Left kidney (tissue), 8 donors: ENCODE results near the gene AKR1B15. TPM values are rescaled to one million over a fixed set of nuclear protein-coding genes. Genes with fewer than 3 reads are reported as not detected.
A peak's percentile ranks its signal among the peaks of the same experiment; 100 is the strongest.
"Not testable (repeated sequence)": the region's sequence is repeated elsewhere in the genome, so short reads cannot be mapped to it uniquely, and the experiment has no call there.

ENCODE experiments used
- DNase-seq: peaks from one replicate; pipeline ENCODE4 v3.0.0-alpha.2; 2013
- long read RNA-seq, 8 donors: transcript quantifications; one replicate each; lab custom pipeline, GENCODE V29; 2026
- polyA plus RNA-seq: library from polyadenylated mRNA; unstranded; fragments of 120-200 nt; gene quantifications from one replicate; pipeline ENCODE4 v1.2.1, GENCODE V29; 2013; ENCODE audit not compliant: insufficient read length

AKR1B15 gene
- 0.22 TPM for polyA plus RNA-seq
- long read RNA-seq, donor 1: 0 reads
- long read RNA-seq, donor 2: 0 reads
- long read RNA-seq, donor 3: 0 reads
- long read RNA-seq, donor 4: 0 reads
- long read RNA-seq, donor 5: 0 reads
- long read RNA-seq, donor 6: 0 reads
- long read RNA-seq, donor 7: 0 reads
- long read RNA-seq, donor 8: 0 reads

- DNase-seq: no peak
Measured at GRCh38 chr7:134548877-134549276, at the start of gene AKR1B15. TSS of gene AKR1B15 (plus strand) at chr7:134549110. CDS start at chr7:134564620, 15,510 bp downstream.

- DNase-seq: no peak
Measured at GRCh38 chr7:134500406-134500805, 48.5 kb upstream of the AKR1B15 start.

DNA sequence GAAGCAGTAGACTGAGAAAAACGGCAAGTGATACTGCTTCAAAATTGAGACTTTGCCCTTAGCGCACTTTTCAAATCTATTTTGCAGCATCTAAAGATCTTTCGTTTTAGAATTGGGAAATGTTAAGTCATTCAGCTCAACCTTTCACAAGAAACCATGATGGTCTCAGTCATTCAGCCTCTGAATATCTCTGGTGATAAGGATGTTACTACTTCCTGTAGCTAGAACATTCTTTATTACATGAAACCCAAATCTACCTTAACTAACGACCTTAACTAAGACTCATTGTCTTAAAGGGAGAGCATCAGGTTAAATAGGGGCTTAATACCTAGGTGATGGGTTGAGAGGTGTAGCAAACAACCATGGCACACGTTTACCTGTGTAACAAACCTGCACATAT lies 47.9 kb upstream of the AKR1B15 start:
- no peak for DNase-seq

DNA sequence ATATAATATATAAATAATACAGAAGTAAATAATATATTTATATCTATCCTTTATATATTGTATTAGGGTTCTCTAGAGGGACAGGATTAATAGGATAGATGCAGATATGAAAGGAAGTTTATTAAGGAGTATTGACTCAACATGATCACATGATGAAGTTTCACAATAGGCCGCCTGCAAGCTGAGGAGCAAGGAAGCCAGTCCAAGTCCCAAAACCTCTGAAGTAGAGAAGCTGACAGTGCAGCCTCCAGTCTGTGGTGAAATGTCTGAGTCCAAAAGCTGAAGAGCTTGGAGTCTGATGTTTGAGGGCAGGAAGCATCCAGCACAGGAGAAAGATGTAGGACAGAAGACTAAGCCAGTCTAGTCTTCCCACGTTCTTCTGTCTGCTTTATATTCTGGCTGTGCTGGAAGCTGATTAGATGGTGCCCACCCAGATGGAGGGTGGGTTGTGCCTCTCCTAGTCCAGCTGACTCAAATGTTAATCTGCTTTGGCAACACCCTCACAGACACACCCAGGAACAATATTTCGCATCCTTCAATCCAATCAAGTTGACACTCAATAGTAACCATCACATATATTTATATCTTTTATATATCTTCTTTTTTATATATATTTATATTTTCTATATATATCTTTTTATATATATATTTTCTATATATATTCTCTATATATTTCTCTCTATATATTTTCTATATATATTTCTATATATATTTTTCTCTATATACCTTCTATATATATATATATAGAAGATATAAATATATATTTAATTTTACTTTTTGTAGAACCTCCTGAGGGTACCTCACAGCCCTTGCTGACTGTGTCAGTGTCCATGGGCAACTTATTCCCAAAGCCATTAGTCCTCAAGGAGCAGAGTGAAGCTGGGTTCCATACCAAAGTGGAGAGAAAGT lies 46.2 kb upstream of the AKR1B15 start:
- DNase-seq: no peak

DNA sequence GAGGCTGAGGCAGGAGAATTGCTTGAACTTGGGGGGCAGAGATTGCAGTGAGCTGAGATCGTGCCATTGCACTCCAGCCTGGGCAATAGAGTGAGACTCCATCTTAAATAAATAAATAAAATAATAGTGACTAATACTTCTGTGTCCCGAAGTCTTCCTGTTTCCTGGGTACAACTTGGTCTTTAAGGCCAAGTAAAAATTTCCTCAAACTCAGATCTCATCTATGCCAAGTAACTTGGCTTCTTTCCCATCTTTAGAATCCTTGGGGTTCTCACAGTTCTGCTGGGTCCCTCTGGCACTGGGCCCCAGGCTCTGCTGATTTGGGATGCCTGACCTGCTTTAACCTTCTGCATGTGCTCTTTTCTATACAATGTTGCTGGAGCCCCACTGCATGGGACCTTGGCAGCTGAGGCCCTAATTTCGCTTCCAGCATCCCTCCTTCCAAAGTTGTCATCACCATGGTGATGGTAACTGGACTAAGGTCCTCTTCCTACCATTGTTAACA lies 44.2 kb upstream of the AKR1B15 start:
- DNase-seq: no peak

DNA sequence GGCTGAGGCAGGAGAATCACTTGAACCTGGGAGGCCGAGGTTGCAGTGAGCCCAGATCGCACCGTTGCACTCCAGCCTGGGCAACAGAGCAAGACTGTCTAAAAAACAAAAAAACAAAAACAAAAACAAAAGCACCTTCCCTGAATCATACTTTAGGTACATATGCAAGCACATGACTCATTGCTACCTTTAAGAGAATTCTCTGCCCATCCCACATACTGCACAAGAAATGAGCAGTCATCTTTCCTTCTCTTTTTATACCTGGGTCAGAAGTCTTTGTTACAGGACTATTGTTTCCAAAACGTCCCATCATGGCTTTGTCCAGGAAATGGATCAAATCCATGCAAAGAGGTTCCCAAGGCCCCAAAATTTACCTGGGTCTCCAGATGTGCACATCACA lies 43.1 kb upstream of the AKR1B15 start:
- no peak for DNase-seq

DNA sequence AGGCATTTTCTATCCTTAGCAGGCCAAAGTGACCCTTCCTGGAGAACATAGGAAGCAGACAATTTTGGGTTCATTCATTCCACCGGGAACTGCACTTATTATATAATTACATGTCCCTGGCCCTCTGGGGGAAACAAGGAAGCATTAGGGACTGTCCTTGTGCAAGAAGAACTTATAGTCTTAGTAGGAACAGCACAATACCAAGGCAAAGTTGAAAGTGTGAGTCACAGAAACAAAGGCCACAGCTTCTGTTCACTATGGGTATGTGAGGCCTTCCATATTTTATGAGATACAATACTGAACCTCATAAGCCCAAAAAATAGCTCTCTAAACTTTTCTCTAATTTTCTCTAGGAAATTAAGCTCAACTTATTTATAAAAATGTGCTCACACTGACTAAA lies 39.9 kb upstream of the AKR1B15 start:
- no peak for DNase-seq

DNA sequence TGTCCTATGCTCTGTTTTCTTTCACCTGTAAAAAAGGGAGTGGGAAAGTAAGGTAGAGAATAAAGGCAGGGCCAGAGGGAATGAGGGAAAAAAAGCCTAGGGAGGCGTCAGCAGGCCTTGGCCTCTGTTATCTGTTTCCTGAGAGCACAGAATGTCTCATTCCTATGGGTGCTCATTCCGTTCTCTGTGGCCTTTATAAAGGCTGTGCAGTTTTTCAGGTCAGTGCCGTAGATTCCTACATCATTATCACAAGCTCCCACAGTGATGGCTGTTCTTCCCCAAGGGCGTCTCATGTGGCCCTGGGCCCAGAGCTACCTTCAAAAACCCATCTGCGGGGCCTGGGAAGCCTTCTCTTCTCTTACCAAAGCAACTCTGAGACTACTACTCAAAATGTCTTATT lies 38.3 kb upstream of the AKR1B15 start:
- no peak for DNase-seq

DNA sequence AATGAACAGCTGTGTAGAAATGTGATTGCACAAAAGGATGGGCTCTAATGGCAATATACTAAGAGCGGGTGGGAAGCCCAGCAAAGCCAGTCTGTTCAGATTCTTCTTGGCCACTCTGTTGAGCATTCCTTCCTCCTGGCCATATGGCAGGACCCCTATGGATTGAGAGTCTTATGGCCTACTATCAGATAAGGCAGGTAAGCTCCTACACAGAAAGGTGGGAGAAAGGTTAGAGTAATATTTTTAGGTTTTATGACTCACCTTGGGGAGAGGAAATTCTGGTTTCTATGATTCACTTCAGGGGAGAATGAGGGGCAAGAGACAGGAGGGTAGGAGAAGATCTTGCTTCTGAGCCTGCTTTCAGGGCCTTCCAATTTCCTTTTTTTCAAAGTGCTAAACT lies 36.6 kb upstream of the AKR1B15 start:
- no peak for DNase-seq

DNA sequence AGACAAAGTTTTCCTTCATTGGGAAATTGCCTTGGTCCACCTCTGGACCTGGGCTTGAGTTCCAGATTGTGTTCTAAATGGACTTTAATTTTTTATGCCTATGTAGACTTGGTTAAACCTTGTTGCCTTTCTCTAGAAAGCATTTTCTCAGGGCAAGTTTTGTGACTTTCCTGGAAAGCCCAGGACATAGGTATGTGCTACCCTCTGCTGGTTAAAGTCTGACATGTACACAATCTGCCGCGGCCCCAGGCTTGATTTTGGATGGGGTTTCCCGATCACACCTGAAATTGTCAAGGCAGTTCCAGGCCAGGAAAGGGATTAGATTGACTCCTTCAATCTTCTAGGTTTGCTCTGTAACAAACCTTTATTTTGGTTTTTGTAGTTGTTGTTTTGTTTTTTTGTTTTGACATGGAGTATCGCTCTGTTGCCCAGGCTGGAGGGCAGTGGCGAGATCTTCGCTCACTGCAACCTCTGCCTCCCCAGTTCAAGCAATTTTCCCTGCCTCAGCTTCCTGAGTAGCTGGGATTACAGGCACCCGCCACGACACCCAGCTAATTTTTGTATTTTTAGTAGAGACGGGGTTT lies 35.6 kb upstream of the AKR1B15 start:
- DNase-seq: peak; percentile 40

DNA sequence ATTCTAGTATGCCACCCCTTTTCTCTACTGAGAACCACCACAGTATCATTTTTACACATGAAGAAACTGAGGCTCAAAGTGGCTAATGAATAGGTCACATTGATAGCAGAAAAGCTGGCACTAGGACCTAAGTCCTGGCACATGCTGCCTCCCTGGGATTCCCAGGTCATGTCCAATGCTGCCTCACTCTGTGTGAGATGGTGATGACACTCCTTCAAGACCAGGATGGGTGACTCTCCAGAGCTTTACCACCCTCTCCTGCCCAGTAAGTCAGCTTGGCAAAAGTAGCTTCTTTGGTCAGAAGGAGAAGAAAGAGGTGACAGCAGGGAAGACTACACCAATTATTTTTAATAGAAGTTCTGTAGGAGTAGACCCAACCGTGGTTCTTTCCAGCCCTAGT lies 34.8 kb upstream of the AKR1B15 start:
- DNase-seq: no peak

GRCh38 chr7:134514663-134515062 lies 34.2 kb upstream of the AKR1B15 start:
- peak; percentile 66 for DNase-seq

DNA sequence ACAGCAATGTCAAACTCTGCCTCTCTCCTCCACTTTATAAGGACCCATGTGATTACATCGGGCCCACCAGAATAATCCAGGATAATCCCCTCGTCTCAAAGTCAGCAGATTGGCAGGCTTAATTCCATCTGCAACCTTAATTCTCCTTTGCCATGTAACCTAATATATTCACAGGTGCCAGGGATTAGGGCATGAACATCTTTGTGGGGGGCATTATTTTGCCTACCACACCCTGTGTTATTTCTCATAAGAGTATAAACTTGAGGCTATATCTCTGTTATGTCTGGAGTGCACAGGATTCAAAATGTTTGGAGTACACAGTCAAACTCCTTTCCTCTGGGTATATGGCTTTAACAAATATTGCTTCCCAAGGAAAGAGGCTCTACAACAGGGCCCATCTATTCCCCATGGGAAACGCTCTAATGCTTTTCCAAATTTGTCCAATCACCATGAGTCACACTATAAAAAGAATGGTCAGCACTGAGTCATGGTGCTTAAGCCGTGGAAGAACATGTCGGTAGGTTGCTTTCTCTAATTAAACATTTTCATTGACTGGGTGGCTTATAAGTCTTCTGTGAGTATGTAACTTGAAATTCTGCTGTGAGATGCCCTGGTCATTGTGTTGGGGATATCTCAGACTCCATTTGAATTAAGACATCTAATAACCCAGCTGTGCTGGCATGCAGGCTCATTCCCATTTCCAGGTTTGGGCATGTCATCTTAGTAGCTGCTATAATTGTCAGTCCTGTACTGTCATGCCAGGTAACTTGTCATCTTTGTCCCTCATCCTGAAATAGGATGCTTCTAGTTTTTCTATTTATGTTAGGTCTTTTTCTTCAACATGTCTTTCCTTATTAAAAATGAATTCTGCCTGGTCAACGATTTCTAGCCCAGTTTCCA lies 33.1 kb upstream of the AKR1B15 start:
- no peak for DNase-seq

- no peak for DNase-seq
Measured at GRCh38 chr7:134520130-134520529, 28.8 kb upstream of the AKR1B15 start.

DNA sequence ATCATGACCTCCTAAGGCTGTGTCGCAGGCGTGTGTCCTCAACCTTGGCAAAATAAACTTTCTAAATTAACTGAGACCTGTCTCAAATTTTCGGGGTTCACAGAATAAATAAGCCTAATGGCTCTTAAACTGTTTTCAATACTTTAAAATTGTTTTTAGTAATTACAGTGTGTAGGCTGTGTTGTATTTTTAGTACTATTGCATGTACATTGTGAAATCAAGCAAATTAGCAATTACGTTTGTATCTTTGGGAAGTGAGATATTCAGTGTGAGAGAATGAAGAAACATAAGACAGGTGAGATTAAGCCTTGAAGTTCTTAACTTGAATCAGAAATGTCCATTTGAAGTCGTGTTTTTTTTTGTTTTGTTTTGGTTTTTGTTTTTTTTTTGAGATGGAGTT lies 26.3 kb upstream of the AKR1B15 start:
- no peak for DNase-seq

DNA sequence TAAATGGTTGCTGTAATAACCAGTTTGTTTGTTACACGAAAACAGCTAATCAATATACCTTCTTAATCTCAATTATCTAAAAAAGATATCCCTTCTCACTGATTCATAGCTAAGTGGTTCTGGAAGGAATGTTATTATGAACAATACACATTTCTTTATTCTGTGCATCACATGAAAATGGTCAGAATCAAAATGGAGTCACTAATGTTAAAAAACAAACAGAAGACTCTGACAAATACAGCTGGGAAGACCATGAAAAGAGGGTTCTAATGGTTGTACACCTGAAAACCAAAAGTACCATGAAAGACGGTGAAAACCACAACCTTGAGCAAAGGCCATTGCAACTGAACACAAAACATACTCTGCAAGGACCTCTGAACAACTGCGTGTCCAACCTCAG lies 23.5 kb upstream of the AKR1B15 start:
- DNase-seq: not testable (repeated sequence)

GRCh38 chr7:134526552-134527248 lies 22.2 kb upstream of the AKR1B15 start:
- DNase-seq: not testable (repeated sequence)

DNA sequence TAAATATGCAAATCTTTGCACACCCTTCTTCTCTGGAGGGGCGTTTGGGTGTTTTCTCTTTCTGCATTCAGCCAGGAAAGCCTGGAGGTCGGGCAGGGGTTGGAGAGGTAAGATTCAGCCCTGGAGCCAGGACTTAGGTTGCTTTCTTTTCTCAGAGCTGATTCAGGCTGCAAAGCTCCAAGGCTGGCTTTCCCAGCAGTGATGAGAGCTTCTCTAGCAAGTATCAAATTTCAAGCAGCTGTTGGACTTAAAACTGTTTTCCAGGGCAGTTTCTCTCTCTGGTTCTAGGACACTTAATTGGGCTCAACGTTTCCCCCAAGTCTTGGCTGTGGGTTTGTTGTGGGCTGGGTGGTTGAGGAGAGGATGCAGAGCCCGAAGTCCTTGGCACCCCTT lies 20.9 kb upstream of the AKR1B15 start:
- peak; percentile 30 for DNase-seq

DNA sequence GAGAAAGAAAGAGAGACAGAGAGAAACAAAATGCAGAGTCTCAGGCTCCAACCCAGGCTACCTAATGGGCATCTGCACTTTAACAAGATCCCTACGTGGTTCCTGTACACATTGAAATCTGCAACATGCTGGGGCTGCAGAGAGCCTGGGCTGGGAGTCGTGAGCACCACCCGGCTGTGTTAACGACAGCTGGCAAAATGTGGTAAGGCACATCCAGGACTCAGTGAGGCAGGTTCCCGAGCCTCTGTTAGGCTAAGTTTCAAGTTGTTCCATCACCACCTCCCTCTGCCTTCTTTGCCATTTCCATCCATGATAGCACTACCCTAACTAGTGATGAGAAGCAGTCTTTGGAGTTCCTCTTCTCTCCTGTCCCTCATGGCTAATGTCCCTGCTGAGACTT lies 20.2 kb upstream of the AKR1B15 start:
- DNase-seq: no peak

GRCh38 chr7:134530460-134530859 lies 18.4 kb upstream of the AKR1B15 start:
- no peak for DNase-seq

GRCh38 chr7:134532180-134532953 lies 16.5 kb upstream of the AKR1B15 start:
- no peak for DNase-seq
